Loucy (cell line): ENCODE measurements around the gene IPO9.

Experiments used
- H2AFZ ChIP-seq: fragments of 200-600 bp; sonication (generic); 2 replicates; pipeline ENCODE4 v1.6.0; 2016; ENCODE audit warnings: antibody characterized with exemption, mild to moderate bottlenecking, low read length, moderate library complexity
- H3F3A ChIP-seq: fragments of 200-600 bp; 2 replicates; pipeline ENCODE4 v1.6.0; 2016; ENCODE audit warnings: antibody characterized with exemption, low read depth, mild to moderate bottlenecking
- H3K27me3 ChIP-seq: fragments of 200-600 bp; sonication (generic); 2 replicates; pipeline ENCODE4 v1.6.1; 2014; ENCODE audit warnings: low read length, mild to moderate bottlenecking; ENCODE audit not compliant: insufficient read depth, poor library complexity, severe bottlenecking
- H3K36me3 ChIP-seq: fragments of 200-600 bp; sonication (generic); 2 replicates; pipeline ENCODE4 v1.6.1; 2016; ENCODE audit warnings: low read length; ENCODE audit not compliant: insufficient read depth
- H3K4me1 ChIP-seq: fragments of 200-600 bp; sonication (generic); 2 replicates; pipeline ENCODE4 v1.5.1; 2014; ENCODE audit warnings: low read length, mild to moderate bottlenecking; ENCODE audit not compliant: insufficient read depth, poor library complexity, severe bottlenecking
- H3K4me2 ChIP-seq: fragments of 200-600 bp; sonication (generic); 2 replicates; pipeline ENCODE4 v1.6.0; 2014; ENCODE audit warnings: antibody characterized with exemption, low read length, low read depth, mild to moderate bottlenecking; ENCODE audit not compliant: poor library complexity, severe bottlenecking
- H3K4me3 ChIP-seq: fragments of 200-600 bp; sonication (generic); 2 replicates; pipeline ENCODE4 v1.5.1; 2014; ENCODE audit warnings: low read length, mild to moderate bottlenecking, mixed read lengths; ENCODE audit not compliant: poor library complexity, severe bottlenecking
- H3K79me2 ChIP-seq: fragments of 200-600 bp; sonication (generic); 2 replicates; pipeline ENCODE4 v1.6.1; 2014; ENCODE audit warnings: low read length; ENCODE audit not compliant: insufficient read depth
- H3K9ac ChIP-seq: fragments of 200-600 bp; sonication (generic); 2 replicates; pipeline ENCODE4 v1.6.0; 2014; ENCODE audit warnings: mild to moderate bottlenecking, low read depth, low read length, moderate library complexity; ENCODE audit not compliant: poor library complexity, severe bottlenecking
- H3K9me2 ChIP-seq: fragments of 200-600 bp; sonication (generic); replicated peaks from 2 replicates; pipeline ENCODE4 v1.6.1; 2016; ENCODE audit warnings: low read depth, low read length, mixed read lengths
- H3K9me3 ChIP-seq: fragments of 200-600 bp; sonication (generic); 2 replicates; pipeline ENCODE4 v1.6.1; 2014; ENCODE audit warnings: mild to moderate bottlenecking, antibody characterized with exemption, low read length, low read depth; ENCODE audit not compliant: insufficient read depth
- H4K20me1 ChIP-seq: fragments of 200-600 bp; sonication (generic); 2 replicates; pipeline ENCODE4 v1.6.0; 2014; ENCODE audit warnings: antibody characterized with exemption, low read length, mild to moderate bottlenecking; ENCODE audit not compliant: insufficient read depth, poor library complexity, severe bottlenecking
- CTCF ChIP-seq: fragments of 200-600 bp; sonication (generic); conservative IDR thresholded peaks from 2 replicates; pipeline ENCODE4 v1.5.1; 2014; ENCODE audit warnings: mild to moderate bottlenecking, antibody characterized with exemption, low read length
- EZH2phosphoT487 ChIP-seq: fragments of 200-600 bp; IDR thresholded peaks from 2 replicates; pipeline ENCODE4 v1.6.1; 2018; ENCODE audit warnings: antibody characterized with exemption, mild to moderate bottlenecking, moderate library complexity, borderline replicate concordance

IPO9 gene

GRCh38 chr1:201781437-201781836 is 47.5 kb upstream of the IPO9 start:
- H3K9me3 ChIP-seq, result no peaks in the 10 kb centered on the region
- H3K9me2 ChIP-seq, result no peaks in the 10 kb centered on the region
- H3K9ac ChIP-seq, result no peak overlapping the region
- H2AFZ ChIP-seq, result no peak overlapping the region
- no peaks in the 10 kb centered on the region for H3K27me3 ChIP-seq
- no peaks in the 10 kb centered on the region for H3F3A ChIP-seq
- TF ChIP-seq CTCF (no peak), EZH2phosphoT487 (no peak)
- H3K4me3 ChIP-seq, result no peak overlapping the region
- no peaks in the 10 kb centered on the region for H4K20me1 ChIP-seq
- no peaks in the 10 kb centered on the region for H3K79me2 ChIP-seq
- no peaks in the 10 kb centered on the region for H3K4me1 ChIP-seq
- no peak overlapping the region for H3K4me2 ChIP-seq
- peaks cover 28% of the 10 kb centered on the region; the same call in 1 of the 2 replicates for H3K36me3 ChIP-seq

GRCh38 chr1:201782353-201782752 is 46.6 kb upstream of the IPO9 start:
- TF ChIP-seq EZH2phosphoT487 (no peak), CTCF (no peak)
- Histone ChIP-seq H3K9me3 (no peaks in the 10 kb centered on the region), H3K9me2 (no peaks in the 10 kb centered on the region), H3K79me2 (no peaks in the 10 kb centered on the region), H3K4me1 (no peaks in the 10 kb centered on the region), H3F3A (no peaks in the 10 kb centered on the region), H3K4me2 (no peak overlapping the region), H2AFZ (no peak overlapping the region), H3K4me3 (no peak overlapping the region), H3K27me3 (no peaks in the 10 kb centered on the region), H4K20me1 (no peaks in the 10 kb centered on the region), H3K36me3 (peaks cover 30% of the 10 kb centered on the region; the same call in 1 of the 2 replicates), H3K9ac (no peak overlapping the region)

- Histone ChIP-seq H3K79me2 (no peaks in the 10 kb centered on the region), H3K4me1 (no peaks in the 10 kb centered on the region), H3K36me3 (peaks cover 36% of the 10 kb centered on the region; the same call in 1 of the 2 replicates)
Measured at GRCh38 chr1:201783058-201783457, 45.9 kb upstream of the IPO9 start.

More at GRCh38 chr1:201783058-201783457, 45.9 kb upstream of the IPO9 start:
- H3K9me2 ChIP-seq, result no peaks in the 10 kb centered on the region
- no peaks in the 10 kb centered on the region for H4K20me1 ChIP-seq
- H3K4me3 ChIP-seq, result no peak overlapping the region
- TF ChIP-seq EZH2phosphoT487, result no peak
- no peak for TF ChIP-seq CTCF
- no peaks in the 10 kb centered on the region for H3F3A ChIP-seq
- H3K27me3 ChIP-seq, result no peaks in the 10 kb centered on the region
- H3K4me2 ChIP-seq, result no peak overlapping the region
- H3K9me3 ChIP-seq, result no peaks in the 10 kb centered on the region
- H3K9ac ChIP-seq, result no peak overlapping the region
- no peak overlapping the region for H2AFZ ChIP-seq
